Cardiac fibroblast (primary cell): ENCODE data around the gene LRFN2.

Experiments
- DNase-seq, 2 donors: peaks; one replicate each; pipeline versions ENCODE4 v3.0.0 to v3.0.0-alpha.2; 2010; ENCODE audit warnings: low read depth in 2 of 2
- H3K4me3 ChIP-seq, 2 donors: replicated peaks in 1 of 2; 1 replicate in 1 of 2; 2 replicates in 1 of 2; pipeline ENCODE4 v1.5.1; 2011; ENCODE audit warnings: low read depth in 2 of 2, low read length in 2 of 2, mild to moderate bottlenecking in 2 of 2, moderate library complexity in 1 of 2
- TF ChIP-seq, protein P1 (sequence below): IDR thresholded peaks from one replicate; pipeline ENCODE4 v1.5.1; 2011; ENCODE audit warnings: low read depth, mild to moderate bottlenecking, low read length, inconsistent platforms

Gene LRFN2

DNA sequence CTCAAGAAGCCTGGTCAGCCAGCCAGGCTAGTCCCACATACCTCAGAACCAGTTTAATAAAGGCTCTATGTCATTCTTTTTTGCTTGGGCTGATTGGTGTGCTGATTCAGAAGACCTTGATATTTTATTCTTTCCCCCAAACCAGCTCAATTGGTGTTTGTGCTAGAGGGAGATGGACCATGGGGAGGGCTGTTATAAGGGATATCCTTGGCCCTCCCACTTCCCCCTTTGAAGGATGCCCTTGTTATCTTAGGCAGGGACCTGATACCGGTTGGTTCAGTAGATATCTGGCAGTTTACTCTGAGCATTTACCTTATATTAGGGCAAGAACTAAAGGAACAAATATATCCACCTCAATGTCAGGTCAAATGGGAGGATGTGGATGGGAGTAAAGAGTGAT, 207.4 kb downstream of the LRFN2 start:
- no peak for DNase-seq
- TF ChIP-seq, protein P1, sequence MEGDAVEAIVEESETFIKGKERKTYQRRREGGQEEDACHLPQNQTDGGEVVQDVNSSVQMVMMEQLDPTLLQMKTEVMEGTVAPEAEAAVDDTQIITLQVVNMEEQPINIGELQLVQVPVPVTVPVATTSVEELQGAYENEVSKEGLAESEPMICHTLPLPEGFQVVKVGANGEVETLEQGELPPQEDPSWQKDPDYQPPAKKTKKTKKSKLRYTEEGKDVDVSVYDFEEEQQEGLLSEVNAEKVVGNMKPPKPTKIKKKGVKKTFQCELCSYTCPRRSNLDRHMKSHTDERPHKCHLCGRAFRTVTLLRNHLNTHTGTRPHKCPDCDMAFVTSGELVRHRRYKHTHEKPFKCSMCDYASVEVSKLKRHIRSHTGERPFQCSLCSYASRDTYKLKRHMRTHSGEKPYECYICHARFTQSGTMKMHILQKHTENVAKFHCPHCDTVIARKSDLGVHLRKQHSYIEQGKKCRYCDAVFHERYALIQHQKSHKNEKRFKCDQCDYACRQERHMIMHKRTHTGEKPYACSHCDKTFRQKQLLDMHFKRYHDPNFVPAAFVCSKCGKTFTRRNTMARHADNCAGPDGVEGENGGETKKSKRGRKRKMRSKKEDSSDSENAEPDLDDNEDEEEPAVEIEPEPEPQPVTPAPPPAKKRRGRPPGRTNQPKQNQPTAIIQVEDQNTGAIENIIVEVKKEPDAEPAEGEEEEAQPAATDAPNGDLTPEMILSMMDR = no peak
- H3K4me3 ChIP-seq = no peak overlapping the region

DNA sequence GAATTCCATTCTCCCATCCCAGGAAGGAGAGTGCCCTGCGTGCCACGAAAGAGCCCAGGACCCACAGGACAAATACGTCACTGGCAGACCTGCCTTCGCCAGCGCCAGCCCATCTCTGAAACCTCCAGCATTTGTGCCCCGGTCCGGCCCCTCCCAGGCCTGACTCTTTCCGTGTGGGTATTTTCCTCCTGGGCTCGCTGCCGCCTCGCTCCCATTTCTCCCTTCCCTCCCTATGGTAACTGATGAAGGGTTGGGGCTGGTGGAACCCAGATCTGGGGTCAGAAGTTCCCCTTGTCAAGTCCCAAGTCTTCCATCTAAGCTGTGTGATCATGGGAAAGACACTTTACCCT, 208.5 kb downstream of the LRFN2 start:
- TF ChIP-seq, protein P1 = no peak
- no peak overlapping the region for H3K4me3 ChIP-seq
- DNase-seq = no peak

DNA sequence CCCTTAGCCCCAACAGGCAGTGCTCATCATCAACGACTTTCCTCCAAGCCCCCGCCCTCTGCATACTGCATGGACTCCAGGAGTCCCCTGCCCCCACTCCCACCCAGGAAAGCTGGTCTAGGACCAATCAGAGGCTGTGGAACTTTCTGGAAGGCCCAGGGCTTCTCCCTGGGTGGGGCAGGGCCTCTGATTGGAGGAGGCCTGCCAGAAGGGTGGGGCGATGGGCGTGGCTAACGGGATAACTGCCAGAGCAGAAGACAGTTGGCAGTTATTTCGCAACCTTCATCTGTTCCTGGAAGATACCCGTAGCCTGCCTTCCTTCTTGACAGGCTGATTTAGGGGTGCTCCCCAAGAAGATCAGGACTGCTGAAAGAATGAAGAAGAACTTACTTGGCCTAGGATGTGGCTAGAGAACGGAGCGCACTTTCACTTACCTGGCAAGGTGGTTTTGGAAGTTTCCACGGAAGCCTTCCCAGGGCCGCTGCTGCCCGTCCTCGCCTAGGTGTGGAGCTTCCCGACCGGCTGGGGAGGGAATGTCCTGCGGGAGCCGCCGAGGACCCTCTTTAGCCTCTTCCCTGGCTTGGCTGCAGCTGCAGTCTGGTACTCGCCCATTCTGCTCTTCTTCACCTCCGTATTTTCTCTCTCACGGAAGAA, 209.0 kb downstream of the LRFN2 start:
- TF ChIP-seq, protein P1 = no peak
- DNase-seq = no peak
- H3K4me3 ChIP-seq = no peak overlapping the region

DNA sequence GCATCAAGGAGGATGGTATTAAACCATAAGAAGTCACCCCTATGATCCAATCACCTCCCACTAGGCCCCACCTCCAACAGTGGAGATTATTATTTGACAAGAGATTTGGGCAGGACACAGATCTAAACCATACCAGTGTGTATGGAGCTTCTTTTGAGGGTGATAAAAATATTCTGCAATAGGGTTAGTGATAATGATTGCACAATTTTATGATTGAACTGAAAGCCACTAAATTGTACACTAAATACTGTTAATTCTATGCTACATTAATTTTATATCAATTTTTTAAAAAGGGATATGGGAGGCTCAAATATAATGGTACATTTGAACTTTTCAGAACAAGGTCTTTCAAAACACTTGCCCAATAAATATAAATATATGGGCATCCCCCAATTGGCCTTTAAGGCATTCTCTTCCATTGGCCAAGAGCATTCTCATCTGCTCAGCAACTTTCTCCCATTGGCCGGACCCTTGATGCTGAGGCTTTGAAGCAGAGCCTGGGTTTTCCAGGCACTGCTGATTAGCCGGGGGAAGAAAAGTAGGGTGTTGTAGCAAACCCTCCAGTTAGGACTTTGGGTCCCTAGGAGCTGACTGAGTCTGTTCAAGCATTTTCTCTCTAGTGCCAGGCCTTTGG, 209.9 kb downstream of the LRFN2 start:
- TF ChIP-seq, protein P1 = no peak
- no peak for DNase-seq
- H3K4me3 ChIP-seq = no peak overlapping the region

DNA sequence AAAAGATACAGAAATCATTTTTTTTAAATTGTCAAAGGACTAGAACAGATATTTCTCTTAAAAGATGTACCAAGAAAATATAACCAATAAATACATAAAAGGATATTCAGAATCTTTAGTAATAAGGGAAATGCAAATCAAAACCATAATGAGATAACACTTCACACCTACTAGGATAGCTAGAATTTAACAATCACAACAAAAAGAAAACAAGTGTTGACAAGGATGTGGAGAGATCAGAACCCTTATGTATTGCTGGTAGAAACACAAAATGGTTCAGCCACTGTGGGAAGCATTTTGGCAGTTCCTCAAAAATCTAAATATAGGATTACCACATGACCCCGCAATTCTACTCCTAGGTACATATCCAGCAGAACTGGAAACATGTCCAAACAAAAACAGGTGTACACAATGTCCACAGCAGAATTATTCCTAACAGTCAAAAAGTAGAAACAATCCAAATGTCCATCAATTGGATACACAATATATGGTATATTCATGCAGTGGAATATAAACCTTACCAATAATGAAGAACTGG, 211.0 kb downstream of the LRFN2 start:
- DNase-seq = no peak
- TF ChIP-seq, protein P1 = no peak
- H3K4me3 ChIP-seq = no peak overlapping the region

DNA sequence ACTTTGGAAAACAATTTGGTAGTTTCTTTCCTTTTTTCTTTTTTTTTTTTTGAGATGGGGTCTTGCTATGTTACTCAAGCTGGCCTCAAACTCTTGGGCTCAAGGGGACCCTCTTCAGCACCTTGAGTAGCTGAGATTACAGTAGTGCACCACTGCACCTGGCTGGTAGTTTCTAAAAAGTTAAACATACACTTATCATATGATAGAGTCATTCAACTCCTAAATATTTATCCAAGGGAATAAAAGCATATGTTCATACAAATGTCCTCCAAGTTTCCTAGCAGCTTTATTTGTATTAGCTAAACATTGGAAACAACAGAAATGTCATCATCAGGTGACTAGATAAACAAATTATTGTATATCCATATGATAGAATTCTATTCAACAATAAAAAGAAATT, 213.9 kb downstream of the LRFN2 start:
- no peak for DNase-seq
- TF ChIP-seq, protein P1 = no peak
- no peak overlapping the region for H3K4me3 ChIP-seq

DNA sequence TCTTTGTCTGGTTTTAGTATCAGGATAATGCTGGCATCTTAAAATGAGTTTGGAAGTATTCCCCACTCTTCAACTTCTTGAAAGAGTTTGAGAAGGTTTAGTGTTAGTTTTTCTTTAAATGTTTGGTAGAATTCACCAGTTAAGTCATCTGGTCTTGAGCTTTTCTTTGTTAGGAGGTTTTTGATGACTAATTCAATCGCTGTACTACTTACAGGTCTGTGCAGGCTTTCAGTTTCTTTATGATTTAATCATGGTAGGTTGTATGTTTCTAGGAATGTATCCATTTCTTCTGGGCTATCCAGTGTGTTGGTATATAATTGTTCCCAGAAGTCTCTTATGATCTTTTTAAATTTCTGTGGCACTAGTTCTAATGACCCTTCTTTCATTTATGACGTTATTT, 215.5 kb downstream of the LRFN2 start:
- H3K4me3 ChIP-seq = no peak overlapping the region
- no peak for DNase-seq
- TF ChIP-seq, protein P1 = no peak
